Hepatic stellate cell (primary cell): ENCODE results near the gene PRKCA.
"Not testable (repeated sequence)": the region's sequence is repeated elsewhere in the genome, so short reads cannot be mapped to it uniquely, and the experiment has no call there.

ENCODE experiments used
- DNase-seq: peaks from one replicate; pipeline ENCODE4 v3.0.0; 2011; ENCODE audit warnings: low spot score

PRKCA gene

DNA sequence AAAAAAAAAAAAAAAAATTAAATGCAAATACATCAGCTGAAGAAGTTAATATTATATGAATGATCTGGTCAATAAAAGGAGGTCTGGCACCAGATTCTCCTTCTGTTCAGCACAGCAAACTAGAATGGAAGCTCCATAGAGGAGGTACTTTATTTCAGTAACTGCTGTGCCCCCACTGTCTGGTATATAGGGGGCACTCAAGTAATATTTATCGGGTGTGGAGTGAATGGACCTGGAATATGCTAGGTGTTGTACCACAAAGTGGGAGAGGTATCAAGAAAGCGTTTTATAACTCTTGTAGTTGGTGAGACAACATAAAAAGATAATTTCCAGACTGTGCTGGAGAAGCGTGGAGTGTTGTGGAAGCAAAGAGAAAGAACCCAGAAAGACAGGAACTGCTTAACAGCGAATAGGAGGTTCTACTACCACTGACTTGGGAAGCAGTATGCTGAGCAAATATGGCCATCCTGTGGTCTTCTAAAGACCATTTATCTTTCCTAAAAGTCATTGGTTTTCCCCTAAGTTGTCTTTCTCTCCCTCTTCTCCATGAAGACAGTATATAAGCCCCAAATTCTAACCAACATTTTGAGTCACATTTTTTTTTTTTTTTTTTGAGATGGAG is 12.2 kb upstream of the PRKCA start:
- no peak for DNase-seq

DNA sequence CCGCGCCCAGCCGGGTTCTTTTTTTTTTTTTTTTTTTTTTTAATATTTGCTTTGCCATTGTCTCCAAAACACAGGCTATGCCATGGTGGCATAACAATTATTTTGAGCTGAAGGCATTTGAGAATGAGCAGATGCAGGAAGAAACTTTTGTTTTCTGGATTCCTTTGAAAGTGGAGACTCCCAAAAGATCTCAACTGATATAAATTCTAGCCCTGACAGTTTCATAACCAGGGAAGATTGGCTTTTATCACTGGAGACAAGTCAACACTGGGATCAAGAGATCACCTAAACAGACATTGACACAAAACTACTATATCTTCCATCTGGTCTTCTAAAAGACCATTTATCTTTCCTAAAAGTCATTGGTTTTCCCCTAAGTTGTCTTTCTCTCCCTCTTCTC is 10.1 kb upstream of the PRKCA start:
- no peak for DNase-seq

DNA sequence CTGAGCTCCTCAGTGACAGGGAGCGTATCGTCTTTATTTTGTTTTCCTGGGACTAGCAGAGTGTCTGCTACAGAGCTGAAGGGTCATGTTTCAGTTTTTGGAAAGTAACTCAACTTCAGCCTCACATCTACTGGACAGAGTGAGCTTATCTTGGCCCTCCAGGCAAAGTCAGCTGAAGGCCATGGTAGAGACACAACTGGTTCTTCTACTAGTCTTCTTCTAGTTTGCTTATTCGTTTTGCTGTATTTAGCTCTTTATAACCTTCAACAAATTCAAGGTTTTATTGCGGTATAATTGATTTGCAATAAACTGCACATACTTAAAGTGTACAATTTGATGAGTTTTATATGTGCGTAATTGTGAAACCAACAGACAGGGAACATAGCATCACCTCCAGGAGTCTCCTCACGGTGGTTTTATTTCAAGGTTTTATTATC is 6.1 kb upstream of the PRKCA start:
- DNase-seq = no peak

DNA sequence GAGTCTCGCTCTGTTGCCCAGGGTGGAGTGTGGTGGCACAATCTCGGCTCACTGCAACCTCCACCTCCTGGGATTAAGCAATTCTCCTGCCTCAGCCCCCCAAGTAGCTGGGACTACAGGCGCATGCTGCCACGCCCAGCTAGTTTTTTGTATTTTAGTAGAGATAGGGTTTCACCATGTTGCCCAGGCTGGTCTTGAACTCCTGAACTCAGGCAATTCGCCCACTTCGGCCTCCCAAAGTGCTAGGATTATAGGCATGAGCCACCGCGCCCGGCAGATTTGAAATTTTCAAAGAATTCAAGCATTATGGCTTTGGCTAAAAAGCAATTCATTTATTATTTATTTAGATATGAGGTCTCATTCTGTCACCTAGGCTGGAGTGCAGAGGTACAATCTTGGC is 5.0 kb upstream of the PRKCA start:
- DNase-seq = not testable (repeated sequence)

DNA sequence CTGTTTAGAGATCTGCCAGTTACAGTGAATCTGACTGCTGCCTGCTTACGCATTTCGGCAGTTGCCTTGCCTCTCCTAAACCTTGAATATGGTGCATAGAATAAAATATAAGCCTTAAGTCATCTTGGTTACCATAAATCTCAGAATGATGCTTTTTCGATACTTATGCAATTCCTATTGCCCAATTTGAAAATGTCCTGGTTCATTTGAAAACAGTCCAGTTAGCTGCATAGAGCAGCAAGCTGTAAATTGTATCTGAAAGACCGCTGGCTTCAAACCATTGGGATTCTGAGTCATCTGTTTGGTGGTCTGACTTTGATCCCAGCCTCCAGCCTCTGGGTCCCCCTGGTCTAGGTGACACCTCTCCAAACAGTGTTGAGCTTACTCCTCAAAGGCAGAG is 2.7 kb upstream of the PRKCA start:
- DNase-seq = no peak

DNA sequence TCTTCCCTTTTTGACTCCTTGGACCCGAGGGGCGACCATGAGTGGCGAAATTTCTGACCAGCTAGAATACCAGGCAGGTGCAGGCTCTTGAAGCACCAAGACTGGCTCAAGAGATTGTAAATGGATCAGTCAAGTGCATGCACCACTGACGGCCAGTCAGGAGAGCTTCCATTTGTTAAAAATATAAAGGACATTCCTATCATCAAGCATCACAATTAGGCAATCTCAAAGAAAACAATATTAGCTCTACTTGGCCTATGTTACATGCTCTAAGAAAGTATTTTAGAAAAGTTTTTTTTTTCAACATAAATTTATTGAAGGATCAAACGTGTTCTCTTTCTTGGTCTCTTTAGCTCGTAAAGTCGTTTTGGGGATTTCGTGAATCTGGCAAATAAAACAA is 1.5 kb upstream of the PRKCA start:
- no peak for DNase-seq

DNA sequence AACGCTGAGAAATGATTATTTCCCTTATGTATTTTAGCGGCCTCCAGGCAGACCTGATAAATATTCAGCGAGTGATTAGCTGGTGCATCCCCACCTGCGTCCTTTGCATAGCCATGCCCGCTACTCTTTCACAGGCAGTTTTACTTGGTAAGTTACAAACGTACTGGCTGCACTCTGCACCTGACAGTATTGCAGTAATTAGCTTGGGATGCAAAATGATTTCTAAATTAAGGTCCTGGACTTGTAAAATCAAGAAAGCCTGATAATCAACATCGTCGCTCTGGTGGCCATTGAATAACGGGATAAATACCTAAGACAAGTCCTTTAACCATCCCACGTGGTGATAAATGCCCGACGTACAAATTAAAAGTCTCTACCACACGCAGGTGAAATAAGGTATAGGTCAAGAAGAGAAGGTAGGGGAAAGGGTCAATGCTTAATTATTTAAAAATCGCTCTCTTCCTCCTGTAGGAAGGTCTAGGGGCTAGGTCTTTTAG is 998 bp upstream of the PRKCA start:
- DNase-seq = no peak

DNA sequence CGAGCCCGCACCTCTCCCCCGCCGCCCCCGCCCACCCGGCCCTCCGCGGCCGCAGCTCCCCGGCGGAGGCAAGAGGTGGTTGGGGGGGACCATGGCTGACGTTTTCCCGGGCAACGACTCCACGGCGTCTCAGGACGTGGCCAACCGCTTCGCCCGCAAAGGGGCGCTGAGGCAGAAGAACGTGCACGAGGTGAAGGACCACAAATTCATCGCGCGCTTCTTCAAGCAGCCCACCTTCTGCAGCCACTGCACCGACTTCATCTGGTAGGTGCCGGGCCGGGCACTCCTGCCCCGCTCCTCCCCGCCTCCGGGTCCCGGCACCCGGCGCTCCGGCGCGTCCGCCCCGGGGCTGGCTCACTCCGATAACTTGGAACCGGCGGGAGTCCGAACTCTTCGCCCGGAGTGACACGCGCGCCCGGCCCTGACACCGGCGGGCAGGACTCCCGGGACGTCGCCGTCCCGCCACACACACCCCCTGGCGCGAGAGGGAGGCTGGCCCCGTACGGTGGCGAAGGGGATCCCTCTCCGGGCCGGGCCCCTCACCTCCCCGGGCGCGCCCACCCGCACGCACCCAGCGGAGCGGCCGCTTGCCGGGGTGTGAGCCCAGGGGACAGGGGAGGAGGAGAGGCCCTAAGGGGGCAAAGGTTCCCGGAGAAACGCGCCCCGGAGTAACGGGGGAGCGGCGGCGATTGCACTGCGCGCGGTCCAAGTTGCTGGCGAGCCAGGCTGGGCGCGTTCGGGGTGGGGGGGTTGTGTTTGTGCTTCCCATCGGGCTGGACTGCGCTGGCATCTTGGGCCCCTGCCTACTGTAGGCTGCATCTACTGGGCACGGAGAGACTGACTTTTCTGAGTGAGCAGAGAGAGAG is 581 bp downstream of the PRKCA start:
- DNase-seq = peak; percentile 34

DNA sequence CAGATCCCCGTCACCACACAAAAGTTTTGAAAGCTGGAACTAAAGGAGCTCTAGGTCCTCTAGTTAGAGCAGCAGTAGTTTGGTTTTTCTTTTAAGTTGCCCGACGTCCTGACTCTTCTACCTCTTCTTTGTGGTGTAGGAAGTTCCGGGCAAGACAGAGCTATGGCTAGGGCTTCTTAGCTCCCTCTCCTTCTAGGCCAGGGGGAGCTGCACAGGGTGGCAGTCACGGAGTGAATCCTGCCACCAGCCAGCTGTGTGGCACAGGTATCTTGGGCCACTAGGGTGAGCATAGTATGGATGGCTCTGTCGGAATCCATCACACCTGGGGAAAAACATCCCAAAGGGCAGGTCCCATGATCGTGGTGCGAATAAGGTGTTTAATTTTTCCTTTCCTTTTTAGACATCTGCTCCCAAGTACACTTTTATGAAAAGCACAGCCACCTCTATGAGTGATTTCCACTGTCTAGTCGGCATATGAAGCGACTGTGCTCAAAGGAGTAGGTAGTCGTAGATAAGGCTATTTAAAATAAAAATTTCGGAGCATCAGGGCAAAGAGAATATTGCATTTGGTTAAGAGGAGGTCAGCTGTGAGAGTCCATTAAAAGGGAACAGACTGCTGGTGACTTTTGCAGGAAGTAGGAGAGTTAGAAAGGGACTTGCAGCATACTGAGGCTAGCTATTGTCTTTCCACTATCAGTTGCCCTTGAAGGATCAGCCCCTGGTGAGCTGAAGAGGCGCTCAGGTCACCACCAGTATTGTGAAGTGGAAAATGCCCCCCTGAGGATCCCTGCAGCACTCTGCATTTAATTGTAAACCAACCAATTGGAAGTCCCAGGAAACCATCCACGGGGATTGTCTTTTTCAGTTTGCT is 2.1 kb downstream of the PRKCA start:
- DNase-seq = peak; percentile 40

DNA sequence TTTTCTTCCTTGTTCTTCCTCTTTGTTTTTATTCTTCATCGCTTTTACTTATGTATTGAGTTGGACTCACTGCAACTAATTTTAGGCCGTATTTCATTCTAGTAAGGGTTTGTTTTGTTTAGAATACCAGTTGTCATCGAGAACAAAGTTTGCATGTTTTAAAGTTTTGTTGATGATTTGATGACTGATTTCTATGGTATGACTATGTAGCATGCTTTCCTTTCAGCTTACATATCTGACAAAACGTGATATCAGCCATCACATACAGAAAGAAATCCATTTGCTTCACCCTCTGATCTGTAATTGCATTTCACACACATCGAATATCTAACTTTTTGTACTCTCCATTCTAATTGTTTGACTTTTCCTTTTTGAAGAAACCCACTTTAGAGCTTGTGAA is 4.0 kb downstream of the PRKCA start:
- DNase-seq = peak; percentile 38

DNA sequence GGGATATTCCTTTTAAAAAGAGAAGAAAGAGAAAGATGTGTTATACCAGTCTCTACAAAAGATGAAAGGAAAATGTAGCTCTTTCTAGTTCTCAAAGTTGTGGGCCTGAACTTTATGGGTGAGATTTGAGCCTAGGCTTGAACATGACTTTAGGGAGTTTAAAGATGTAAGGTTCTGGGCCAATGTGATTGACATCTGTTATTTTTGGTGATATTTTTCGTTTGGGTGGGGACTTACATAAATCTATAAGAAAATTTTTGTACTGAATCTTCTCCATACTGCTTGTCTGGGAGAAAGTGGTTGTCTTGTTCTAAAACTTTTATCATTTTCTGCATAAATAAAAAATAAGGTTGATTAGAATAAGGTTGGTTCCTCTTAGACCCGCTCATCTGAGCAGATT is 4.8 kb downstream of the PRKCA start:
- DNase-seq = no peak

DNA sequence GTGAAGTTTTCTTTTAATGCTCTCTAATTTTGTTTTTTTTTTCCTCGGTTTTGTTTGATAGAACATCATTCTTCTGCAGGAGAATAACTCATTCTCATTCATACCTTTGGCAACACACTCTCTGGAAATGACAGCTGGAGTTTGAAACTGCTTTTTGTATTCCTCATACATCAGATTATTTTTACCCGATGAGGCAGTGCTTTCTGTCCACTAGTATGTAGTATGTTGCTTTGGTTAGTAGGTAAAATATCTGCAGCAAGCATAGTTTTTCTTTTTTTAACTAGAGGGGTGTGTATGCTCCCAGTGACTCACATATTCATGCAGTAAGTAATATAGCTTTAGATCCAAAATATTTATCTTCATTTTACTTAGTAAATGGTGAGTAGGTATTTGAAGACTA is 6.4 kb downstream of the PRKCA start:
- DNase-seq = no peak

DNA sequence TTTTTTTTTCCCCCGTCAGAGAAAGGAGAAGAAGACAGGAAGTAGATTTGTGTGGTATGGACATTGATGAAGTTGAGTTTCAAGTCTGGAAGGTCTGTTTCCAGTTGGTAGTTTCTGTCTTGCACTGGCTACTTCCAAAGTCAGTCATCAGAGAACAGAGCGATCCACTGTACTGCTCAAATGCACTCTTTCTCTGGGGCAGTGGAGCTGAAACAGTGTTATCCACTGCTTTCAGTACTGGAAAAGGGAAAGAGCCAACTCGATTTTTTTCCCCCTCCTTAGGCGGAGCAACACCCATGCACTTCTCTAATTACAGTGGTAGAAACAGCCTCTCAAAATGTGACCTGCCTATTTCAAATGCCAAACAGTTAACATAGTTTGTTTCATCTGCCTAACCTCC is 7.4 kb downstream of the PRKCA start:
- DNase-seq = no peak

DNA sequence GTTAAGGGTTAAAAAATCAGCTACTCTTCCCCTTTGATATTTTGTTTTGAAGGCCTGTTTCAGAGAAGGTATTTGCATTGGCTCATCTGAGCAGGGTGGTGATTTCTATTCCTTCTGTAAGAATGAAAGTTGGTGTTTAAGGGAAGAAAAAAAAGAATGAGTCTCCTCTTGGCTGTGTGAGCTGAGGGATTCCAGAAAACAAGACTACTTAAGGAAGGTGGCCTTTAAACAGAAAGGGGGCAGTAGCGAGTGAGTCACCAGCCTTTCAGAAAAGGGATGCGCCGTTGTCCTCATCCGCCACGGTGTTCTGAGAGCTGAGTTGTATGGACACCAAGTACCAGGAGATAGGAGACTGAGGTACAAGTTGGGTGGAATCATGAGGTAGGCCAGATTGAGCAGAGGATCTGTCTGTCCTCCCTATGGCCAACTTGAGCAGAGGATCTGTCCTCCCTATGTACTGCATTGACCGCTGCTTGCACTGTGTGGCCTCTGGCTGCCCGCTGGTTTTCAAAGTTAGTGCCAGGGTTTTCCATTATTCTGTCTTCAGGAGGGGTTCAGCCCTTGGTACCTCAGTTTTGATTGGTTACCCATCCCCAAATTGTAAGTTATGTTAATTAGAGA is 8.2 kb downstream of the PRKCA start:
- no peak for DNase-seq

DNA sequence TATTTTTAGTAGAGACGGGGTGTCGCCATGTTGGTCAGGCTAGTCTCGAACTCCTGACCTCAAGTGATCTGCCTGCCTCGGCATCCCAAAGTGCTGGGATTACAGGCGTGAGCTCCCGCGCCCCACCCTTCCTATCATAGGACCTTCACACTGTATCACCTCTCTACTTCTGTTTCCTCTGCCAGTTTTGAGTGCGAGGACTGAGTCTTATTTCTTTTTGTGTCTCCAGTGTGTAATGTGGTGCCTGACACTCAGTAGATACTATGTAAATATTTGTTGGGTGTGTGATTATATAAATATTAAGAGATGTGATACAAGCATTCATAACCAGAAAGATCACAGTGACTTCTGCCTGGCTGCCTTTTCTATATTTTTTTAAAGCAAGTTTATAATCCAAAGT is 10.5 kb downstream of the PRKCA start:
- DNase-seq = no peak

DNA sequence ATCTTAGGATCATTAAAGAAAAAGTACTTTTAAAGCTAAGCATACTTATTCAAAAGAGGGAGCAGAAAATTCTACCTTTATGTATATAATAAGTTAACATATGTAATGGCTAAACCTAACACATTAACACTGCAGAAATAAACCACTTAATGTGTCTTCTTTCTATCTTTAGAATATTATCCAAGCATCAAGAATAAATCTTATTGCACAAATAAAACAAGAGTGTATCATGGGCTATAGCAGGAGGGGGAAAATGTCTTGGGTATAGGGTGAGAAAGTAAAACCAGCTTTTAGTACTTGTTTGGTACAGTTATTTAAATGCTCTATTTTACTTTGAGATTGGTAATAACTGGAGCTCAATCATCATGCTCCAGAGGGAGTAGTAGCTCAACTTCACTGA is 10.9 kb downstream of the PRKCA start:
- no peak for DNase-seq

DNA sequence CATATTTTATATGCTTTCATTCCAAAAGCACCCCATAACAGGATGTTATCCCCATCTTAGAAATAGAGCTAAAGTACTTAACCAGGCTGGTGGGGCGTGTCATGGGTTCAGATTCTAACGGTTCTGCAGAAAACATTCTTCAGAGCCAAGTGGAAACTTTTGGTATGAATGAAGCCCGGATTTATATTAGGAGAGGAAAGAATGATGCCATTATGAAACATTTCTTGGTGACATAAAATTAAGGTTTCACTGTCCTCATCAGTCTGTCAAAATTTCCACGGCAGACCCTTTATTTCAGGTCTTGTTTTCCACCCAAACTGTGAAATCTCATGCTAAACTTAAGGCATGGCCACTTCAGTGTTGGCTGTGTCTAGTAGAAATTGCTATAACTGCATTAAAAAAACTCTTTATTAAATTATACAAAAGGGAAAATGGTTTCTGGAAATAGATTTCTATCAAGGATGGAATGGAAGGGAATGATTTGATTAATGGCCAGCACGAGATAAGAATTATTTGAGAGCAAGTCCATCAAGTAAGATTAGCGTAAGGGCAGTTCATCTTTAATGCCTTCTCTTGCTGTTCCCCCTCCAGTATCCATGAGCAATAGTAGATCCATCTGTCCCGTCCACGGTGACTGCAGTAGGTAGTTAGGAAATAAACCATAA is 11.7 kb downstream of the PRKCA start:
- no peak for DNase-seq

DNA sequence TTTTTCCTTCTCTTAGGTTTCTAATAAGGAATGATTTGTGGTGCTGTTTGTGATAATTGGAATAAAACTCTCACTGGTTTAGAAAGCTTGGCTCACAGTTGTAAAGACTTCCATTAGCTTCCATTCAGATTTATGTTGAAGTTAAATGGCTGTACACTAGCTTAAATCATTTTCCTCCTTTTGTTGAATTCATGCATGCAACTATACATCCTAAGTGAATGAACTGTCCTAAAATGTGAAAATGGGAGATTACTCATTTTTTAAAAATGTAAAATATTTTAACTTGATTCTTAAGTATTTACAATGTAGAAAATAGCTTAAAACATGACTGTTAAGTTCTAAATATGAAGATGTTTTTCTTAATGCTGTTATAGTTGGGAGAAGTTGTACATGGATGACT is 15.2 kb downstream of the PRKCA start:
- no peak for DNase-seq

DNA sequence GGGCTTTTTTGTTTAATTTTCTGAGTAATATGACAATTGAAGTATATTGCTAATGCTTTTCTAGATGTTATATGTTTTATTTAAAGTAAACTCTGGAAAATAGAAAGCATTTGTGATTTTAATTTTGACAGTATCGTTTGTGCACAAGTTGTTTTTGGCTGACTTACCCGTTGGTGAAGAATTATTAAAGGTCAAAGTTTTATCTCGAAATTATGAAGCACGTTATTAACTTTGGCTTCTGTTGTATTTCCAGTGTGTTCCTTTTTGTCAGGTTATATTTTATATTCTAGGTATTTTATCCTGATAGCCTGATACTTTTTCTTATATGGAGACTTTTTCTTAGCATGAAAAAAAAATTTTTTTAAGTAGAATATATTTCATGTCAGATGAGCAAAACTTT is 16.8 kb downstream of the PRKCA start:
- no peak for DNase-seq

DNA sequence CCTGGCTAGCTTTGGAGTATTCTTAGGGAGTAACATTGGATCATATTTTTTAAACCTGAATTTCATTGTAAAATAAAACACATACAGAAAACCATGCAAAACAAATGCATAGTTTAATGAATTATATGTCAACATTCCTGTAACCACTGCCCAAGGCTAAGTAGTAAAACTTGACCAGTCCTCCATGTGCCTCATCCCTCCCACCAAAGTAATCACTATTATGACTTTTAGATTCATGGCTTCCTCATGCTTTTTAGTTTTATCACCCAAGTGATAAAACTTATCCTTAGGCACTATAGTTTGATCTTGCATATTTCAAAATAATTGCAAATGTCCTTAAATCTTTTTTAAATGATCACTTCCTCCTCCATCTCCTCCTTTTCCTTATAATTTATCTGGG is 20.4 kb downstream of the PRKCA start:
- DNase-seq = no peak

DNA sequence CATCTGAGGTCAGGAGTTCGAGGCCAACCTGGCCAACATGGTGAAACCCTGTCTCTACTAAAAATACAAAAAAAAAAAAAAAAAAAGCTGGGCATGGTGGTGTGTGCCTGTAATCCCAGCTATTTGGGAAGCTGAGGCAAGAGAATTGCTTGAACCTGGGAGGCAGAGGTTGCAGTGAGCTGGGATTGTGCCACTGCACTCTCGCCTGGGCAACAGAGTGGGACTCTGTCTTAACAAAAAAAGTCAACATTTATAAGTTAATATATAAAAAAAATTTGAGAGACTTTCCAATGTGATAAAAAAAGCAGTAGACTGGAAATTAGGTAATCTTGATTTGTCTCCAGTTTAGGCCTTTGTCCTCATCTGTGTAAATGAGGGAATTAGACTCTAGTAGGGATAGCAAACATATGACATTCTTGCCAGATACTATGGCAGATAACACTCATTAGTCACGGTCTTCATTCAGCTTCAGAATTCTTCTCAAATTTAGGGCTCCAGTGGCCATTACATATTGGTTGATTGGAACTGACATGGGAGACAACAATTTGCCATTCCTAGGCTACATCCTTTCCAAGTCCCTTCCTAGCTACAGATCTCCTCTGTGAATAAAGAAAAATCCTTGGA is 22.1 kb downstream of the PRKCA start:
- not testable (repeated sequence) for DNase-seq
